ENCODE measurements around the gene ZBTB25.
"Not testable (repeated sequence)": the region's sequence is repeated elsewhere in the genome, so short reads cannot be mapped to it uniquely, and the experiment has no call there.

Gene ZBTB25, protein sequence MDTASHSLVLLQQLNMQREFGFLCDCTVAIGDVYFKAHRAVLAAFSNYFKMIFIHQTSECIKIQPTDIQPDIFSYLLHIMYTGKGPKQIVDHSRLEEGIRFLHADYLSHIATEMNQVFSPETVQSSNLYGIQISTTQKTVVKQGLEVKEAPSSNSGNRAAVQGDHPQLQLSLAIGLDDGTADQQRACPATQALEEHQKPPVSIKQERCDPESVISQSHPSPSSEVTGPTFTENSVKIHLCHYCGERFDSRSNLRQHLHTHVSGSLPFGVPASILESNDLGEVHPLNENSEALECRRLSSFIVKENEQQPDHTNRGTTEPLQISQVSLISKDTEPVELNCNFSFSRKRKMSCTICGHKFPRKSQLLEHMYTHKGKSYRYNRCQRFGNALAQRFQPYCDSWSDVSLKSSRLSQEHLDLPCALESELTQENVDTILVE

DNA sequence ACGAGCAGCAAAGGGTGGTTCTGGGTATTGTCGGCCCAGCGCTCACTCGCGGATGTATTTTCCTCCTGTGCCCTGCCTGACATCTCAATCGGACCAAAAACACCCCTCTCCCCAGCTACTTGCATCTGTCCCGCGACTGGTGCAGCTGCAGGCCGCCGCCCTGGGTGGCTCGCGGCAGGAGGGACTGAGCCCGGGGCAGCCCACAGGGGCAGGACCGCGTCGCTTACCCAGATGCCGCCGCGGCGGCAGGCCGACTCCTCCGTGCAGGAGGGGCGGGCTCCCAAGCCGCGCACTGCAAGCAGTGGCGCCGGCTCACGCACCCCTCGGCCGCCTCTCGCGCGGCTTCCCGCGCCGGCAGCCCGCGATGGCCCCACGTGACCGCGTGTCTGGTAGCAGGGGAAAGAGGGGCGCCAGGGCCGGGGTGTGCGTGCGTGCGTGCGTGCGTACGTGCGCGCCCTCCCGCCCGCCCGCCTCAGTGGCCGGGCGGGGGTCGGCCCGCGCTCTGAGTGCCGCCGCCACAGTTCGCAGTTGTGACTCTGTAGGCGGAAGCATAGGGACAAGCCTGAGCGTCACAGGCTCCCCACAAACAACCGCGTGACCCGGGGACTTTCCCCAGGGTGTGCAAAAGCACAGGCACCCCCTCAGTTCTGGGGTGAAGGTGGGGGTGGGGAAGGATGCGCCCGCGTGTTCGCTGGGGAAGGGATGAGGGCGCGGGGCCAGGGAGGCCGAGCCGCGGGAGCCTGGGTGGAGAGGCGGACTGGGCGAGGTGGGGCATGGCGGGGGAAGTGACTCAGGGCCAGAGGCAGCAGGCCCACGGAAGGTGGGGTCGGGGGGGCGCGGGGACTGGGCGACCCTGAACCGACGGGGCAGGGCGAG, at the start of gene ZBTB25:
ZBTB25 (minus strand) TSS at position 405 of the 876 bp plus-strand sequence. CDS start 13,305 bp downstream, outside the sequence.
- DNase-seq = peak; percentile 92

DNA sequence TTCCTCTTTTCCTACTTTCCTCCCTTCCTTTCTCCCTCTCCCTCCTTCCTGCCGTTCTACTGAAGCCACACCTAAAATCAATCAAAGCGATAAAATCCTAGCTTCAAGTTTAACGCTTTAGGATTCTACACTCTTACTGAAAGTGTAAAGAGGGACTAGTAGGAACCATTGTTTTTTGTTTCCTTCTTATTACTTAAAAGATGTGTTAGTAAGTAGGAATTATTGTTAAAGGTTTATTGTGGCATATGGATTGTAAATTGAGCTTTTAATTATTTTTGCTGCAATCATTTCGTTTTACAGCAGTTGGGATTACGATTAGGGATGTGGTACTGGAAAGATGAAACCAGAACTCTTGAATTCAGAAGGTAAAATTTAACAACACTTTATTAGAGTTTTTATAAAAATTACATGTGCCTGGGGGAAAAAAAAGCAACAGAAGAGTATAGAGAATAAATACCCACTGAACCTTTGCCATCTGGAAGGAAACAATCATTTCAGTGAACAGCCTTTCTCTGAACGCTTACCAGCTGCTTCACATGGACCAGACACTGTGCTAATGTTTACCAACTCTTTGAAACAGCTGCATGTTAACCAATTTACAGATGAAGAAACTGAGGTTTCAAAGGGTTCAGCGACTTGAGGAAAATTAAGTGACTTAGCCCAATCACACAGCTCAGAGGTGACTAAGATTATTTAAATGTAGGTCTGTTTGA, 47.1 kb upstream of the ZBTB25 start:
- DNase-seq = no peak

GRCh38 chr14:64549791-64550620, 46.4 kb upstream of the ZBTB25 start, which contains the start of gene PPP1R36:
Gene PPP1R36 (plus strand): TSS chr14:64549961. CDS start chr14:64549998, 37 bp downstream.
- DNase-seq = no peak

DNA sequence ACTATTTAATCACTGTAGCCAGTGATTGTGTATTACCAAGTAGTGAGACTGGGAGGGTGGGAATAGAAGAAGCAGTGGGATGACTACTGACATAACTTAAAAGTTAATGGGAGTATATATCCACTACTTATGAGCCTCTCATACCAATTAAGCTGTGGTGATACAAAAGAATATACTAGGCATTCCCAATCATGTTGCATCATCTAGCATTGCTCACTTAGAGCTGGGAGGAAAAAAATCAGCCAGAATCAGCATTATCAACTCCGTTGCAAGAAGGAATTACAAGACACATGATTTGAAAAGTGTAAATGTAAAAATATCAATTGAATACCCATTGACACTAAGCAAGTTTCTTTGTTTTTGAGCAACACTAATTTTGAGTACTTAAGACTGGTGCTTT, 45.4 kb upstream of the ZBTB25 start:
- DNase-seq = no peak

GRCh38 chr14:64544607-64545312, 41.1 kb upstream of the ZBTB25 start:
- DNase-seq = no peak

DNA sequence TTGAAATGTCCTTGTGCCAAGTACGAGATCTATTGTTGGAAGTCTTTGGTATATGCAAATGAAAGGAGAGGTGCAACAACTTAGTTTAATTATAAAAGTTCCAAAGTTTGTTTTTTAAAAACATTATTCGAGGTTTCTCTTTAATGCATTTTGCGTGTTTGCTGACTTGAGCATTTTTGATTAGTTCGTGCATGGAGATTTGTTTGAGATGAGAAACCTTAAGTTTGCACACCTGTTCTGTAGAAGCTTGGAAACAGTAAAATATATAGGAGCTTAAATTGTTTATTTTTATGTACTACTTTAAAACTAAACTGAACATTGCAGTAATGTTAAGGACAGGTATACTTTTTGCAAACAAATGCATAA, 39.2 kb upstream of the ZBTB25 start:
- no peak for DNase-seq

DNA sequence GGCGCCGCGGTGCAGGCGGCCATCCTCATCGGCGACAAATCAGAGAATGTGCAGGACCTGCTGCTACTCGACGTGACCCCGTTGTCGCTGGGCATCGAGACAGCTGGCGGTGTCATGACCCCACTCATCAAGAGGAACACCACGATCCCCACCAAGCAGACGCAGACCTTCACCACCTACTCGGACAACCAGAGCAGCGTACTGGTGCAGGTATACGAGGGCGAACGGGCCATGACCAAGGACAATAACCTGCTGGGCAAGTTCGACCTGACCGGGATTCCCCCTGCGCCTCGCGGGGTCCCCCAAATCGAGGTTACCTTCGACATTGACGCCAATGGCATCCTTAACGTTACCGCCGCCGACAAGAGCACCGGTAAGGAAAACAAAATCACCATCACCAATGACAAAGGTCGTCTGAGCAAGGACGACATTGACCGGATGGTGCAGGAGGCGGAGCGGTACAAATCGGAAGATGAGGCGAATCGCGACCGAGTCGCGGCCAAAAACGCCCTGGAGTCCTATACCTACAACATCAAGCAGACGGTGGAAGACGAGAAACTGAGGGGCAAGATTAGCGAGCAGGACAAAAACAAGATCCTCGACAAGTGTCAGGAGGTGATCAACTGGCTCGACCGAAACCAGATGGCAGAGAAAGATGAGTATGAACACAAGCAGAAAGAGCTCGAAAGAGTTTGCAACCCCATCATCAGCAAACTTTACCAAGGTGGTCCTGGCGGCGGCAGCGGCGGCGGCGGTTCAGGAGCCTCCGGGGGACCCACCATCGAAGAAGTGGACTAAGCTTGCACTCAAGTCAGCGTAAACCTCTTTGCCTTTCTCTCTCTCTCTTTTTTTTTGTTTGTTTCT, 38.6 kb upstream of the ZBTB25 start:
- no peak for DNase-seq

DNA sequence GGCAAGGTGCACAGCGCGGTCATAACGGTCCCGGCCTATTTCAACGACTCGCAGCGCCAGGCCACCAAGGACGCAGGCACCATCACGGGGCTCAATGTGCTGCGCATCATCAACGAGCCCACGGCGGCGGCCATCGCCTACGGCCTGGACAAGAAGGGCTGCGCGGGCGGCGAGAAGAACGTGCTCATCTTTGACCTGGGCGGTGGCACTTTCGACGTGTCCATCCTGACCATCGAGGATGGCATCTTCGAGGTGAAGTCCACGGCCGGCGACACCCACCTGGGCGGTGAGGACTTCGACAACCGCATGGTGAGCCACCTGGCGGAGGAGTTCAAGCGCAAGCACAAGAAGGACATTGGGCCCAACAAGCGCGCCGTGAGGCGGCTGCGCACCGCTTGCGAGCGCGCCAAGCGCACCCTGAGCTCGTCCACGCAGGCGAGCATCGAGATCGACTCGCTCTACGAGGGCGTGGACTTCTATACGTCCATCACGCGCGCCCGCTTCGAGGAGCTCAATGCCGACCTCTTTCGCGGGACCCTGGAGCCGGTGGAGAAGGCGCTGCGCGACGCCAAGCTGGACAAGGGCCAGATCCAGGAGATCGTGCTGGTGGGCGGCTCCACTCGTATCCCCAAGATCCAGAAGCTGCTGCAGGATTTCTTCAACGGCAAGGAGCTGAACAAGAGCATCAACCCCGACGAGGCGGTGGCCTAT, 37.8 kb upstream of the ZBTB25 start:
- no peak for DNase-seq

DNA sequence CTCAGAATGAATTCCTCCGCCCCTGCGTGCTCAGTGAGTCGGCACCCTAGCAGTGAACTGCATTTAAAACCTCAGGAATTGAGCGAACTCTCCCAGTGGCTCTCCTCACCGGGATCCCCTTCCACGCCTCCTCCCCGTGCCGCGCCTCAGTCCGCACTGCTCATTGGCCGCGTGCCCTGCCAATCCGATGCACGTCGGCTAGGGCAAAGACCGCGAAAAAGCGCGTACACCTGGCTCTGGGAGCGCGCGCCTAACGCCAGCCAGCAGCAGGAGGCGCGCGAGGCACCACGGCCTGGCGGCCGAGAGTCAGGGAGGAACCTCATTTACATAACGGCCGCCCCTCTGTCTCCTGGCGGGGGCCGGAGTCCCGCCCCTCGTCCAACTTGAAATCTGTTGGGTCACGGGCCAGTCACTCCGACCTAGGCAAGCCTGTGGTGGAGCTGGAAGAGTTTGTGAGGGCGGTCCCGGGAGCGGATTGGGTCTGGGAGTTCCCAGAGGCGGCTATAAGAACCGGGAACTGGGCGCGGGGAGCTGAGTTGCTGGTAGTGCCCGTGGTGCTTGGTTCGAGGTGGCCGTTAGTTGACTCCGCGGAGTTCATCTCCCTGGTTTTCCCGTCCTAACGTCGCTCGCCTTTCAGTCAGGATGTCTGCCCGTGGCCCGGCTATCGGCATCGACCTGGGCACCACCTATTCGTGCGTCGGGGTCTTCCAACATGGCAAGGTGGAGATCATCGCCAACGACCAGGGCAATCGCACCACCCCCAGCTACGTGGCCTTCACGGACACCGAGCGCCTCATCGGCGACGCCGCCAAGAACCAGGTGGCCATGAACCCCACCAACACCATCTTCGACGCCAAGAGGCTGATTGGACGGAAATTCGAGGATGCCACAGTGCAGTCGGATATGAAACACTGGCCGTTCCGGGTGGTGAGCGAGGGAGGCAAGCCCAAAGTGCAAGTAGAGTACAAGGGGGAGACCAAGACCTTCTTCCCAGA, 36.9 kb upstream of the ZBTB25 start, which contains the start of gene HSPA2:
HSPA2 (plus strand) TSS at position 534 of the 995 bp plus-strand sequence; CDS start at position 643, 109 bp downstream.
- DNase-seq = no peak

- no peak for DNase-seq
Observed at GRCh38 chr14:64536488-64537245, 33.0 kb upstream of the ZBTB25 start.

- DNase-seq = no peak
Observed at GRCh38 chr14:64531567-64531966, 27.9 kb upstream of the ZBTB25 start.

DNA sequence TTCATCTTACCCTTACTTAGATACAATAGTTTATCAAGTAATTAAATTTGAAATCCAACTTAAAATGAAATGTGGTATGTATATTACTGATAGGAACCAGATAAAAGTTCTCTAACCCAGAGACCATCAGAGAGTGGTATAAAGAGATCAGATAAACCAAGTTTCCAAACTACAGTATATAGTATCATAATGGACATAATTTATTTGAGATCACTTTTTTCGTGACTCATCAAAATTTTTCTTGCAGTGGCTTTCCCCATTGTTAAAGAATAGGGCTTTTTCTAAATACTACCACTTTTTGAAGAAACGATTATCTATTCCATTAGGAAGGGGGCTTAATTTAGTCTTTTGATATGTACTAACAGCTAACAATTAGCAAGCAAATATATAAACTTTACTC, 21.7 kb upstream of the ZBTB25 start:
- DNase-seq = no peak

DNA sequence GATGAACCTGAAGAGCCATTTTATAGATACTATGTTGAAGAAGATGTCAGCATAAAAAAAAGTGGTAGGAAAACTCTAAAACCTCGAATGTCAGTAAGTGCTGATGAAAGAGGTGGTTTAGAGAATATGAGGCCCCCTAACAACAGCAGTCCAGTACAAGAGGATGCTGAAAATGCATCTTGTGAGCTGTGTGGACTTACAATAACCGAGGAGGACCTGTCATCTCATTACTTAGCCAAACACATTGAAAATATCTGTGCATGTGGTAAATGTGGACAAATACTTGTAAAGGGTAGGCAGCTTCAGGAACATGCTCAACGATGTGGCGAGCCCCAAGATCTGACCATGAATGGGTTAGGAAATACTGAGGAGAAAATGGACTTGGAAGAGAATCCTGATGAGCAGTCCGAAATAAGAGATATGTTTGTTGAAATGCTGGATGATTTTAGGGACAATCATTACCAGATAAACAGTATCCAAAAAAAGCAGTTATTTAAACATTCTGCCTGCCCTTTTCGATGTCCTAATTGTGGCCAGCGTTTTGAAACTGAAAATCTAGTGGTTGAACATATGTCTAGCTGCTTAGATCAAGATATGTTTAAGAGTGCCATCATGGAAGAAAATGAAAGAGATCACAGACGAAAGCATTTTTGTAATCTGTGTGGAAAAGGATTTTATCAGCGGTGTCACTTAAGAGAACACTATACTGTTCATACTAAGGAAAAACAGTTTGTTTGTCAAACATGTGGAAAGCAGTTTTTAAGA, 19.1 kb upstream of the ZBTB25 start:
- no peak for DNase-seq

DNA sequence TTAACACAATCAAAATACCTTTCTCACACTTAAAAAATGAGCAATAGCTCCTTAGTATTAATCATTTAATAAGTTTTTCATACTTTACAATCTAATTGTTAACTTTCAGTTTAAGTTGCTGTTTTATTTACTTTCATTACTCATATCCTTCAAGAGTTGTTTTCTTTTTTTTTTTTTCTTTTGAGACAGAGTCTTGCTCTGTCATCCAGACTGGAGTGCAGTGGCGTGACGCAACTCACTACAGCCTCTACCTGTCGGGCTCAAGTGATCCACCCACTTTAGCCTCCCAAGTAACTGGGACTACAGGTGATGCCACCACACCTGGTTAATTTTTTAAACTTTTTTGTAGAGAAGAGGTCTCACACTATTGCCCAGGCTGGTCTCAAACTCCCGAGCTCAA, 17.1 kb upstream of the ZBTB25 start:
- no peak for DNase-seq

DNA sequence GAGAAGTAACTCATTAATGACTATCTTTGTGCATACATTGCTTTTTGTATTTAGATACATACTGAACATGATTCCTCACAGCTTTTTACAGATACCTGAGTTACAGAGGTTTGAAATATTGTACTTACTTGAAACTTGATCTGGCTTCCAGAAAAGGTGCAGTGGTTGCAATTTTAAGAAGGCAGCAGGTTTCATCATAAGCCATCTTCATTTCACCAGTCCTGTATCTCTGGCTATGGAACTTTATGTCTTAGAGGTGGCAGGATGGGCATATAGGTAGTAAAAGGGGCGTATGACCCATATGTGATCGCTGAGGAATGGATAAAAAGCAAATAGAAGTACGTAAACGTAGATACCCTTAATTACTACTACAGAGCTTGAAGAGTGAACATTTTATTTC, 14.6 kb upstream of the ZBTB25 start:
- no peak for DNase-seq

DNA sequence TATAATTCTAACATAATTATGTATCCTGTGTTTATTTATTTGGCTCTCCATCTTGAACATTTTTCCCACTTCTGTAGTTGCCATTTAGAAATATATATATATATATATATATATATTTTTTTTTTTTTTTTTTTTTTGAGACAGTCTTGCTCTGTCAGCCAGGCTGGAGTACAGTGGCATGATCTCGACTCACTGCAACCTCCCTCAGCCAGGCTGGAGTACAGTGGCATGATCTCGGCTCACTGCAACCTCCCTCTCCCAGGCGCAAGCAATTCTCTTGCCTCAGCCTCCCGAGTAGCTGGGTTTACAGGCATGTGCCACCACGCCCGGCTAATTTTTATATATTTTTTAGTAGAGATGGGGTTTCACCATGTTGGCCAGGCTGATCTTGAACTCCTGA, 14.0 kb upstream of the ZBTB25 start:
- DNase-seq = not testable (repeated sequence)

DNA sequence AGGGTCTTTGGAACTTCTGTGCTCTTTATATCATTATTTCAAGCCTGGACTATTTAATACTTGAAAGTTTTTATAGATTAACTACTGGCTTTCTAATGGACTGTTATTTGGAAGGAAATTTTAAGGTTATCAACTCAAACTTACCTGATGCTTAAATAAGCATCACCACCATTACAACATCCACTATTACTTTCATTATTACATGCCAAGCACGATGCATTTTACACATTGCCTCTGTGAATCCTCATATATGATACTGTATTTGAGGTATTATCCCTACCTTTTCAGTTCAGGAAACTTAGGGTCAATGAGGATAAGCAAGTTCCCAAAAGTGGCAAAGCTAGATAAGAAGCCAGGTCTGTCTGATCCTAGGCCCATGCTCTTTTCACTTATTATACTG, 13.3 kb upstream of the ZBTB25 start:
- DNase-seq = no peak

All from GDM1 (cell line).